OCI-LY1 (cell line): Measurements from ENCODE around the gene UIMC1.
"Not testable (repeated sequence)": the region's sequence is repeated elsewhere in the genome, so short reads cannot be mapped to it uniquely, and the experiment has no call there.

Experiments
- H2AFZ ChIP-seq: fragments of 200-600 bp; sonication (generic), shearing (Covaris generic); 2 replicates; pipeline ENCODE4 v1.6.0; 2014; ENCODE audit warnings: antibody characterized with exemption, mild to moderate bottlenecking, low read length
- H3F3A ChIP-seq: fragments of 200-600 bp; sonication (generic), shearing (Covaris generic); 2 replicates; pipeline ENCODE4 v1.6.0; 2014; ENCODE audit warnings: mild to moderate bottlenecking, antibody characterized with exemption, low read length, moderate library complexity; ENCODE audit not compliant: insufficient read depth
- H3K27ac ChIP-seq: fragments of 200-600 bp; sonication (generic); 2 replicates; pipeline ENCODE4 v1.5.1; 2014; ENCODE audit warnings: low read length, mixed run types, mild to moderate bottlenecking, low read depth; ENCODE audit not compliant: poor library complexity, severe bottlenecking
- H3K27me3 ChIP-seq: fragments of 200-600 bp; sonication (generic); 2 replicates; pipeline ENCODE4 v1.6.0; 2014; ENCODE audit warnings: antibody characterized with exemption, mild to moderate bottlenecking, low read length, moderate library complexity; ENCODE audit not compliant: insufficient read depth
- H3K36me3 ChIP-seq: fragments of 200-600 bp; sonication (generic); 2 replicates; pipeline ENCODE4 v1.6.1; 2014; ENCODE audit warnings: mild to moderate bottlenecking, antibody characterized with exemption, low read length, moderate library complexity, mixed read lengths; ENCODE audit not compliant: insufficient read depth
- H3K4me1 ChIP-seq: fragments of 200-600 bp; sonication (generic); 2 replicates; pipeline ENCODE4 v1.5.1; 2014; ENCODE audit warnings: mild to moderate bottlenecking, low read length, moderate library complexity; ENCODE audit not compliant: insufficient read depth, severe bottlenecking
- H3K4me2 ChIP-seq: fragments of 200-600 bp; sonication (generic), shearing (Covaris generic); 2 replicates; pipeline ENCODE4 v1.6.1; 2014; ENCODE audit warnings: low read length
- H3K4me3 ChIP-seq: fragments of 200-600 bp; sonication (generic); 2 replicates; pipeline ENCODE4 v1.5.1; 2014; ENCODE audit warnings: low read length, low read depth, mild to moderate bottlenecking, mixed read lengths; ENCODE audit not compliant: poor library complexity, severe bottlenecking
- H3K79me2 ChIP-seq: fragments of 200-600 bp; shearing (Covaris generic); 2 replicates; pipeline ENCODE4 v1.6.1; 2016; ENCODE audit warnings: mixed run types, low read length, mixed read lengths; ENCODE audit not compliant: insufficient read depth
- H3K9ac ChIP-seq: fragments of 200-600 bp; sonication (generic), shearing (Covaris generic); 2 replicates; pipeline ENCODE4 v1.6.1; 2014; ENCODE audit warnings: mild to moderate bottlenecking, low read length, mixed read lengths
- H3K9me2 ChIP-seq: fragments of 200-600 bp; sonication (generic), shearing (Covaris generic); 2 replicates; pipeline ENCODE4 v1.6.1; 2014; ENCODE audit warnings: low read depth, mild to moderate bottlenecking, low read length, mixed read lengths
- H3K9me3 ChIP-seq: fragments of 200-600 bp; shearing (Covaris generic); 2 replicates; pipeline ENCODE4 v1.6.1; 2014; ENCODE audit warnings: low read length, mixed read lengths
- H4K20me1 ChIP-seq: fragments of 200-600 bp; sonication (generic), shearing (Covaris generic); 2 replicates; pipeline ENCODE4 v1.6.0; 2016; ENCODE audit warnings: mild to moderate bottlenecking, low read length; ENCODE audit not compliant: insufficient read depth
- EZH2 ChIP-seq: fragments of 200-600 bp; sonication (generic), shearing (Covaris generic); IDR thresholded peaks from 2 replicates; pipeline ENCODE4 v1.8.0; 2017; ENCODE audit warnings: borderline replicate concordance, mixed run types, mild to moderate bottlenecking, antibody characterized with exemption, low read length, moderate library complexity, mixed read lengths
- TF ChIP-seq, protein P1 (sequence below): fragments of 200-600 bp; sonication (generic), shearing (Covaris generic); IDR thresholded peaks from 2 replicates; pipeline ENCODE4 v1.5.1; 2017; ENCODE audit warnings: mild to moderate bottlenecking, antibody characterized with exemption, low read length, moderate library complexity, mixed read lengths

Gene UIMC1

DNA sequence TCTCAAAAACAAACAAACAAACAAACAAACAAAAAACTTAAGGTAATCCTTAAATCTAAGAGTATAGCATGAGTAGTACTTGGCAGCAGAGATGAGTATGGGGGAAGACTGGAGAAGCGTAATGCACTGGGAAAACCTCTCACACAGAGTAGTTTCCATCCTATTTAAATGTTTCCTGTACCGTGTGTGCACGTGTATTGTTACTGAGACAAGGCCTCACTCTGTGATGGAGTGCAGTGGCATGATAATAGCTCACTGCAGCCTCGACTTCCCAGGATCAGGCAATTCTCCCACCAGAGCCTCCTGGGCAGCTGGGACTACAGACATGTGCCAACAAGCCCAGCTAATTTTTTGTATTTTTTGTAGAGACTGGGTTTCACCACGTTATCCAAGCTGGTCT, 2.9 kb downstream of the UIMC1 start:
- Histone ChIP-seq H3K4me2 (peak overlapping the region; percentile 81), H4K20me1 (no peaks in the 10 kb centered on the region), H3K4me3 (peak overlapping the region; percentile 88)

DNA sequence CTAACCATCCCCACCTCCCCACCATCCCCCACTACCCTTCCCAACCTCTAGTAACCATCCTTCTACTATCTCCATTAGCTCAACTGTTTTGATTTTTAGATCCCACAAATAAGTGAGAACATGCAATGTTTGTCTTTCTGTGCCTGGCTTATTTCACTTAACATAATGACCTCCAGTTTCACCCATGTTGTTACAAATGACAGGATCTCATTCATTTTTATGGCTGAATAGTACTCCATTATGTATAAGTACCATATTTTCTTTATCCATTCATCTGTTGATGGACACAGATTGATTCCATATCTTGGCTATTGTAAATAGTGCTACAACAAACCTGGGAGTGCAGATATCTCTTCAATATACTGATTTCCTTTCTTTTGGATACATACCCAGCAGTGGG, 7.1 kb downstream of the UIMC1 start:
- H4K20me1 ChIP-seq, H3K9me2 ChIP-seq, H3F3A ChIP-seq, H3K36me3 ChIP-seq, H3K9me3 ChIP-seq, H3K9ac ChIP-seq, H3K4me3 ChIP-seq, H2AFZ ChIP-seq, H3K27ac ChIP-seq, H3K4me2 ChIP-seq, H3K27me3 ChIP-seq: not testable (repeated sequence)
- Histone ChIP-seq H3K4me1 (peaks cover 67% of the 10 kb centered on the region), H3K79me2 (peaks cover 97% of the 10 kb centered on the region)

More for the DNA sequence above, 2.9 kb downstream of the UIMC1 start:
- Histone ChIP-seq H2AFZ (no peak overlapping the region), H3K36me3 (peaks cover 3% of the 10 kb centered on the region; the same call in 1 of the 2 replicates), H3K9ac (peak overlapping the region; percentile 87; the same call in 1 of the 2 replicates), H3K4me1 (peaks cover 45% of the 10 kb centered on the region), H3K27me3 (no peaks in the 10 kb centered on the region), H3F3A (no peaks in the 10 kb centered on the region), H3K79me2 (peaks cover 72% of the 10 kb centered on the region), H3K9me3 (no peaks in the 10 kb centered on the region), H3K27ac (peak overlapping the region; percentile 77), H3K9me2 (no peaks in the 10 kb centered on the region)
- TF ChIP-seq EZH2 = no peak

DNA sequence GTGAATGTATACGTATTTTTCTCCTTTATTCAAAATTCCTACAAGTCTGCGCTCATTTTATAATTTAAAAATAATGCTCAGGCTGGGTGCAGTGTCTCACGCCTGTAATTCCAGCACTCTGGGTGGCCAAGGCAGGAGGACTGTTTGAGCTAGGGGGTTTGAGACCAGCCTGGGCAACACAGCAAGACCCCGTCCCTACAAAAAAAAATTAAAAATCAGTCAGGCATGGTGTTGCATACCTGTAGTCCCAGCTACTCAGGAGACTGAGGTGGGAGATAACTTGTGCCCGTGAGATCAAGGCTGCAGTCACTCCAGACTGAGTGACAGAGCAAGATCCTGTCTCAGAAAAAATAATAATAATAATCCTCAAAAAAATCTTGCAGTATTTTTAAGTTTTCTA, 7.8 kb downstream of the UIMC1 start:
- Histone ChIP-seq H3F3A (peaks cover 3% of the 10 kb centered on the region; the same call in 1 of the 2 replicates), H3K9me3 (no peaks in the 10 kb centered on the region), H3K9ac (no peak overlapping the region), H2AFZ (no peak overlapping the region), H3K4me2 (no peak overlapping the region), H4K20me1 (no peaks in the 10 kb centered on the region), H3K9me2 (no peaks in the 10 kb centered on the region), H3K27me3 (no peaks in the 10 kb centered on the region), H3K36me3 (peaks cover 15% of the 10 kb centered on the region; the same call in 1 of the 2 replicates), H3K4me1 (peaks cover 67% of the 10 kb centered on the region), H3K4me3 (no peak overlapping the region), H3K27ac (no peak overlapping the region), H3K79me2 (peaks cover 97% of the 10 kb centered on the region)
- TF ChIP-seq, protein P1, sequence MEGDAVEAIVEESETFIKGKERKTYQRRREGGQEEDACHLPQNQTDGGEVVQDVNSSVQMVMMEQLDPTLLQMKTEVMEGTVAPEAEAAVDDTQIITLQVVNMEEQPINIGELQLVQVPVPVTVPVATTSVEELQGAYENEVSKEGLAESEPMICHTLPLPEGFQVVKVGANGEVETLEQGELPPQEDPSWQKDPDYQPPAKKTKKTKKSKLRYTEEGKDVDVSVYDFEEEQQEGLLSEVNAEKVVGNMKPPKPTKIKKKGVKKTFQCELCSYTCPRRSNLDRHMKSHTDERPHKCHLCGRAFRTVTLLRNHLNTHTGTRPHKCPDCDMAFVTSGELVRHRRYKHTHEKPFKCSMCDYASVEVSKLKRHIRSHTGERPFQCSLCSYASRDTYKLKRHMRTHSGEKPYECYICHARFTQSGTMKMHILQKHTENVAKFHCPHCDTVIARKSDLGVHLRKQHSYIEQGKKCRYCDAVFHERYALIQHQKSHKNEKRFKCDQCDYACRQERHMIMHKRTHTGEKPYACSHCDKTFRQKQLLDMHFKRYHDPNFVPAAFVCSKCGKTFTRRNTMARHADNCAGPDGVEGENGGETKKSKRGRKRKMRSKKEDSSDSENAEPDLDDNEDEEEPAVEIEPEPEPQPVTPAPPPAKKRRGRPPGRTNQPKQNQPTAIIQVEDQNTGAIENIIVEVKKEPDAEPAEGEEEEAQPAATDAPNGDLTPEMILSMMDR = no peak
- TF ChIP-seq EZH2 = no peak

DNA sequence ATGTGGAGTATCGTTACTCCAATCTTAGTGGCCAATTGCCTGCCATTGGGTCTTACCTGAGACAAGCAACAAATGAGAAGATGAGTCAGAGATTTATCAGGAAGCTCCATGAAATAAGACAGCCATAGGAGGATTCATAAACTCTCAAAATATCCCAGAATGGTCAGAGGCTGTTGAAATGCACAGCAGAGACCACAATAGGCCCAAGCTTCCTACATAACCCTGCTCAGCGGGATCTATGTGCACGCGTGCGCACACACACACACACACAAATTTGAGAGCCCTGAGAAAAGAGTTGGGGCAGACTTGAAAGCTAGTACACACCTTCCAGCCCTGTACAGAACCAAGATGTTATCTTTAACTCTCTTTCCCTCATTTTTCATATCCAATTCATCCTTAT, 9.8 kb downstream of the UIMC1 start:
- Histone ChIP-seq H3K4me1 (peaks cover 51% of the 10 kb centered on the region), H3F3A (peaks cover 3% of the 10 kb centered on the region; the same call in 1 of the 2 replicates), H3K9me3 (no peaks in the 10 kb centered on the region), H3K27ac (peak overlapping the region; percentile 91), H4K20me1 (no peaks in the 10 kb centered on the region), H3K79me2 (peaks cover 97% of the 10 kb centered on the region), H2AFZ (no peak overlapping the region), H3K27me3 (no peaks in the 10 kb centered on the region), H3K9ac (no peak overlapping the region; the same call in 1 of the 2 replicates), H3K9me2 (no peaks in the 10 kb centered on the region), H3K36me3 (peaks cover 22% of the 10 kb centered on the region), H3K4me2 (peak overlapping the region; percentile 41; the same call in 1 of the 2 replicates), H3K4me3 (no peak overlapping the region)
- TF ChIP-seq, protein P1 = no peak
- no peak for TF ChIP-seq EZH2
